Transverse colon (tissue), 4 donors: ENCODE data around the gene HDAC7.

Source experiments
- EP300 ChIP-seq: sonication (generic); formaldehyde crosslinking; IDR thresholded peaks from one replicate; pipeline ENCODE4 v1.6.1; 2017; ENCODE audit warnings: antibody characterized with exemption, low read depth
- POLR2A ChIP-seq: fragments of 450-650 bp; IDR thresholded peaks from one replicate; pipeline ENCODE4 v1.6.1; 2016; ENCODE audit warnings: antibody characterized with exemption, mild to moderate bottlenecking, moderate library complexity
- POLR2AphosphoS5 ChIP-seq, 3 donors: sonication (generic); formaldehyde crosslinking; IDR thresholded peaks; one replicate each; pipeline ENCODE4 v1.6.1; 2016; ENCODE audit warnings: antibody characterized with exemption in 3 of 3
- TF ChIP-seq, protein P1 (sequence below), 5 experiments: fragments of 200-600 bp in 3 of 5; fragments of 450-650 bp in 2 of 5; sonication (generic) in 3 of 5; IDR thresholded peaks; 1 replicate in 2 of 5; 2 replicates in 3 of 5; pipeline ENCODE4 v1.5.1; 2016 to 2017; ENCODE audit warnings: antibody characterized with exemption in 5 of 5, inconsistent platforms in 3 of 5, mild to moderate bottlenecking in 2 of 5, moderate library complexity in 1 of 5

DNA sequence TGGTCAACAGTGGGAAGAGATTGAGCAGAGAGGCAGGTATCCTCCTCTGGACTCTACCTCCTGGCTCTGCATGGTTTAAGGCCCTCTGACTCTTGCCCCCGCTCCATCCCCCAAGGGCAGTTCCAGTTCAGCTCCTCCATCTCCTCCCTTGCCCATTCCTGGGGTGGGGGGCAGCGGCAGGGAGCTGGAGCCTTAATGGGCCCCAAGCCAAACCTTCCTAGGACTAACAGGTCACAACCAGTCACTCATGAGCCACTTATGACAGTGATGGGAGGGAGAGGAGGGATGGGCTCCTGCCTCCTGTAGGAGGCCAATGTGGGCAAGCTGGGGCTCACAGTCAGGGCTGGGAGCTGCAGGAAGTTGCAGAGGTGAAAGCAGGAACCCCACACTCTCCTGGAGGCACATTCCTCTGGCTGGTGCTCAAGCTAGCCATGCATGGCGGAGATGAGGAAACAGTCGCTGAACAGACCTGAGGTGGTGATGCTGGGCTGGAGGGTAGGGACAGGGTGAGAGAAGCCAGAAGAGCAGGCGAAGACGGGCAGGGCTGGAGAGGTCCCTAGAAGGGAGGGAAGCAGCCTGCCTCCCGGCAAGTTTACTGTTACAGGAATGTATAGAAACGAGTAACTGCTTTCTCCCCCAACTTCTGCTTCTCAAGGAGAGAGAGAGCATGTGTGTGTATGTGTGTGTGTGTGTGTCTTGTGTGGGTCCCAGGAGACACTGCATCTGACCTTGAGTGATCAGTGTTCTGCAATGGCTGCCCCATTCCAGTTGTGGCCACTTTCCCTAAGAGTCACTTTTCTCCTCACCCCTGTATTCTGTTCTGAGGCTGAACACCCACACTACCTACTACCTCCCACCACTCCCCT lies 56.0 kb downstream of the HDAC7 start:
- TF ChIP-seq POLR2A (no peak), POLR2AphosphoS5 (IDR thresholded peaks at IDR 0.05) (no peak), EP300 (no peak)
- TF ChIP-seq, protein P1, sequence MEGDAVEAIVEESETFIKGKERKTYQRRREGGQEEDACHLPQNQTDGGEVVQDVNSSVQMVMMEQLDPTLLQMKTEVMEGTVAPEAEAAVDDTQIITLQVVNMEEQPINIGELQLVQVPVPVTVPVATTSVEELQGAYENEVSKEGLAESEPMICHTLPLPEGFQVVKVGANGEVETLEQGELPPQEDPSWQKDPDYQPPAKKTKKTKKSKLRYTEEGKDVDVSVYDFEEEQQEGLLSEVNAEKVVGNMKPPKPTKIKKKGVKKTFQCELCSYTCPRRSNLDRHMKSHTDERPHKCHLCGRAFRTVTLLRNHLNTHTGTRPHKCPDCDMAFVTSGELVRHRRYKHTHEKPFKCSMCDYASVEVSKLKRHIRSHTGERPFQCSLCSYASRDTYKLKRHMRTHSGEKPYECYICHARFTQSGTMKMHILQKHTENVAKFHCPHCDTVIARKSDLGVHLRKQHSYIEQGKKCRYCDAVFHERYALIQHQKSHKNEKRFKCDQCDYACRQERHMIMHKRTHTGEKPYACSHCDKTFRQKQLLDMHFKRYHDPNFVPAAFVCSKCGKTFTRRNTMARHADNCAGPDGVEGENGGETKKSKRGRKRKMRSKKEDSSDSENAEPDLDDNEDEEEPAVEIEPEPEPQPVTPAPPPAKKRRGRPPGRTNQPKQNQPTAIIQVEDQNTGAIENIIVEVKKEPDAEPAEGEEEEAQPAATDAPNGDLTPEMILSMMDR (IDR thresholded peaks at IDR 0.05) = no peak
